Liver (tissue), 2 donors: ENCODE data around the gene RNF13.

Source experiments
- RAD21 ChIP-seq, 2 donors: IDR thresholded peaks; 2 replicates each; pipeline ENCODE4 v1.6.1; 2016; ENCODE audit warnings: antibody characterized with exemption in 2 of 2, mild to moderate bottlenecking in 2 of 2
- YY1 ChIP-seq: IDR thresholded peaks from 2 replicates; pipeline ENCODE4 v1.6.1; 2016; ENCODE audit warnings: antibody characterized with exemption, mild to moderate bottlenecking
- donor health status: healthy.

DNA sequence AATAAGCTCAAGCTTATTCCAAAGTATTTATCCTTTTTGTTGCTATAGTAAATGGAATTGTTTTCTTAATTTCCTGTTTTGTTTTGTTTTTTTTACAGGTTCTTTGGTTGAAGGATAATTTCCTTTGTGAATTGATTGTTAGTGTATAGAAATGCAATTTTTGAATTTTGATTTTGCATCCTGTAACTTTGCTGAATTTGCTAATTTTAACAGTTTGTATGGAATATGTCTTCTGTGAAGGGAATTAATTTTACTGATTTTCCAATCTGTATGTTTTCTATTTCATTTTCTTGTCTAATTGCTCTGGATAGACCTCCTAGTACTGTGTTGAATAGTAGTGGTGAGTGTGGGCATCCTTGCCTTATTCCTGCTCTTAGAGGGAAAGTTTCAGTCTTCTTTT is 129.4 kb downstream of the RNF13 start:
- TF ChIP-seq YY1 (no peak), RAD21 (IDR thresholded peaks at IDR 0.05) (no peak)
